KOPT-K1 (cell line): ENCODE data around the gene E2F3.

ENCODE experiments used
- H3K27ac ChIP-seq: fragments of 200-600 bp; sonication (generic); 2 replicates; pipeline ENCODE4 v1.5.1; 2016; ENCODE audit warnings: antibody characterized with exemption, mild to moderate bottlenecking, low read depth, low read length; ENCODE audit not compliant: poor library complexity, severe bottlenecking
- H3K36me3 ChIP-seq: fragments of 200-600 bp; sonication (generic); 2 replicates; pipeline ENCODE4 v1.5.1; 2017; ENCODE audit warnings: antibody characterized with exemption, mild to moderate bottlenecking, low read length, moderate library complexity; ENCODE audit not compliant: insufficient read depth
- H3K9me3 ChIP-seq: fragments of 200-600 bp; sonication (generic); 2 replicates; pipeline ENCODE4 v1.5.1; 2017; ENCODE audit warnings: antibody characterized with exemption, low read length, mild to moderate bottlenecking; ENCODE audit not compliant: insufficient read depth, poor library complexity, severe bottlenecking

The E2F3 gene

DNA sequence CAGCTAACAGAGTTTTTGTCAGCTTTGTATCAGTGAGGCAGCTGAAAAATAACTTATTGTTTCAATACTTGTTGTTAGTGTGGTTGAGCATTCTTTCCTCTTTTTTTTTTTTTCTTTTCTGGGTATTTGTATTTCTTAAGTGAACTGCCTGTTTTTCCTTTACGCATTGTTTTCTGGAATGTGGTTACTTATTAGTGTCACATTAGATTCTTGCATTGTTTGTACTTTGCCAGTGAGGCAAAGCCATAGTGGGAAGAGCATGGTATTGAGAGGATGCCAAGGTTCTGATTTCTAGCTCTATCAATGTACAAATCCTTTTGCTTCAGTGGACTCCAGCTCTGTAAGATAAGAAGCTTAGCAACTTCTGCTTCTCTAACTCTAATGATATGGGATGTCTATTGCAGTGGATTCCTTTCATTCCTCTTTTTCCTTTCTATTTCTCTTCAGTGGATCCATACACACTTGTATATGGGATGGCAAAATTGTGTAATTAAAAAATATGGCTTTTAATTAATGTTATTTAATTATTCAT is 136.5 kb downstream of the E2F3 start:
- Histone ChIP-seq H3K36me3 (peaks cover 54% of the 10 kb centered on the region), H3K27ac (no peak overlapping the region), H3K9me3 (no peaks in the 10 kb centered on the region)

- peaks cover 54% of the 10 kb centered on the region for H3K36me3 ChIP-seq
- H3K9me3 ChIP-seq, result no peaks in the 10 kb centered on the region
- no peak overlapping the region for H3K27ac ChIP-seq
Observed at GRCh38 chr6:20538907-20539306, 137.2 kb downstream of the E2F3 start.

- Histone ChIP-seq H3K27ac (no peak overlapping the region), H3K9me3 (no peaks in the 10 kb centered on the region), H3K36me3 (peaks cover 54% of the 10 kb centered on the region)
Observed at GRCh38 chr6:20539387-20539786, 137.7 kb downstream of the E2F3 start.

- Histone ChIP-seq H3K9me3 (peaks cover 4% of the 10 kb centered on the region), H3K27ac (no peak overlapping the region), H3K36me3 (peaks cover 64% of the 10 kb centered on the region)
Observed at GRCh38 chr6:20540683-20541082, 139.0 kb downstream of the E2F3 start.

GRCh38 chr6:20541382-20541781 is 139.7 kb downstream of the E2F3 start:
- Histone ChIP-seq H3K36me3 (peaks cover 65% of the 10 kb centered on the region), H3K27ac (no peak overlapping the region), H3K9me3 (peaks cover 9% of the 10 kb centered on the region)

GRCh38 chr6:20542927-20543602 is 141.4 kb downstream of the E2F3 start:
- Histone ChIP-seq H3K9me3 (peaks cover 13% of the 10 kb centered on the region), H3K36me3 (peaks cover 68% of the 10 kb centered on the region), H3K27ac (no peak overlapping the region)
